Fibroblast of lung (primary cell): ENCODE results near the gene PPP1R16B. TPM values are rescaled to one million over a fixed set of nuclear protein-coding genes. Genes with fewer than 3 reads are reported as not detected.
"Not testable (repeated sequence)": the region's sequence is repeated elsewhere in the genome, so short reads cannot be mapped to it uniquely, and the experiment has no call there.

Experiments used
- DNase-seq, 2 donors: peaks; one replicate each; pipeline versions ENCODE4 v3.0.0 to v3.0.0-alpha.2; 2010; ENCODE audit warnings: low read depth in 2 of 2
- H2AFZ ChIP-seq: 2 replicates; pipeline ENCODE4 v1.5.1; 2012; ENCODE audit warnings: low read length, control low read depth, inconsistent platforms
- H3K27ac ChIP-seq: 2 replicates; pipeline ENCODE4 v1.5.1; 2011; ENCODE audit warnings: low read length, control low read depth; ENCODE audit not compliant: insufficient read depth
- H3K27me3 ChIP-seq: 2 replicates; pipeline ENCODE4 v1.5.1; 2011; ENCODE audit warnings: mild to moderate bottlenecking, low read length; ENCODE audit not compliant: control insufficient read depth, insufficient read depth
- H3K36me3 ChIP-seq: 2 replicates; pipeline ENCODE4 v1.5.1; 2011; ENCODE audit warnings: low read length; ENCODE audit not compliant: control insufficient read depth, insufficient read depth
- H3K4me1 ChIP-seq: 2 replicates; pipeline ENCODE4 v1.5.1; 2011; ENCODE audit warnings: low read length; ENCODE audit not compliant: control insufficient read depth, insufficient read depth; ENCODE audit errors: extremely low read depth
- H3K4me2 ChIP-seq: 2 replicates; pipeline ENCODE4 v1.5.1; 2011; ENCODE audit warnings: low read length, control low read depth; ENCODE audit not compliant: insufficient read depth; ENCODE audit errors: extremely low read depth
- H3K4me3 ChIP-seq, 4 experiments: fragments of 200-600 bp in 1 of 4; sonication (generic) in 1 of 4; replicated peaks in 1 of 4; 2 replicates each; pipeline ENCODE4 v1.5.1; 2011 to 2016; ENCODE audit warnings: low read length in 4 of 4, low read depth in 3 of 4, mild to moderate bottlenecking in 3 of 4, control low read depth in 2 of 4, inconsistent platforms in 1 of 4, mixed read lengths in 1 of 4; ENCODE audit not compliant: insufficient read depth in 1 of 4; ENCODE audit errors: control extremely low read depth in 1 of 4
- H3K79me2 ChIP-seq: 2 replicates; pipeline ENCODE4 v1.5.1; 2012; ENCODE audit warnings: mild to moderate bottlenecking, low read length, inconsistent platforms; ENCODE audit not compliant: control insufficient read depth, insufficient read depth
- H3K9ac ChIP-seq: 2 replicates; pipeline ENCODE4 v1.5.1; 2011; ENCODE audit warnings: mild to moderate bottlenecking, low read length, control low read depth; ENCODE audit not compliant: insufficient read depth
- H3K9me3 ChIP-seq: 2 replicates; pipeline ENCODE4 v1.5.1; 2012; ENCODE audit warnings: low read depth, low read length; ENCODE audit not compliant: control insufficient read depth, insufficient read depth
- H4K20me1 ChIP-seq: 2 replicates; pipeline ENCODE4 v1.5.1; 2011; ENCODE audit warnings: low read length; ENCODE audit not compliant: control insufficient read depth, insufficient read depth; ENCODE audit errors: extremely low read depth
- EZH2 ChIP-seq: IDR thresholded peaks from 2 replicates; pipeline ENCODE4 v1.5.1; 2012; ENCODE audit warnings: low read length, control low read depth, mild to moderate bottlenecking; ENCODE audit errors: missing control alignments
- polyA plus RNA-seq, 2 donors: library from polyadenylated mRNA; depleted of rRNA in 1 of 2; stranded (reverse) in 1 of 2; unstranded in 1 of 2; fragments of >200 nt; gene quantifications; 2 replicates each; pipeline ENCODE4 v1.2.1, GENCODE V29; 2011 to 2012; ENCODE audit warnings: missing spikeins in 1 of 2
- total RNA-seq: library from RNA; depleted of rRNA; stranded (reverse); fragments of >200 nt; gene quantifications from 2 replicates; pipeline ENCODE4 v1.2.1, GENCODE V29; 2014
- TF ChIP-seq, protein P1 (sequence below), 2 donors: IDR thresholded peaks in 1 of 2; conservative IDR thresholded peaks in 1 of 2; 1 replicate in 1 of 2; 2 replicates in 1 of 2; pipeline ENCODE4 v1.5.1; 2011 to 2012; ENCODE audit warnings: low read length in 2 of 2, control low read depth in 1 of 2, inconsistent platforms in 1 of 2, low read depth in 1 of 2, mild to moderate bottlenecking in 1 of 2

PPP1R16B gene
- total and polyA plus RNA-seq, 2 donors (not counting 1 experiment from before 2014, with no cell fraction given): under 0.01 TPM; not detected in 1

DNA sequence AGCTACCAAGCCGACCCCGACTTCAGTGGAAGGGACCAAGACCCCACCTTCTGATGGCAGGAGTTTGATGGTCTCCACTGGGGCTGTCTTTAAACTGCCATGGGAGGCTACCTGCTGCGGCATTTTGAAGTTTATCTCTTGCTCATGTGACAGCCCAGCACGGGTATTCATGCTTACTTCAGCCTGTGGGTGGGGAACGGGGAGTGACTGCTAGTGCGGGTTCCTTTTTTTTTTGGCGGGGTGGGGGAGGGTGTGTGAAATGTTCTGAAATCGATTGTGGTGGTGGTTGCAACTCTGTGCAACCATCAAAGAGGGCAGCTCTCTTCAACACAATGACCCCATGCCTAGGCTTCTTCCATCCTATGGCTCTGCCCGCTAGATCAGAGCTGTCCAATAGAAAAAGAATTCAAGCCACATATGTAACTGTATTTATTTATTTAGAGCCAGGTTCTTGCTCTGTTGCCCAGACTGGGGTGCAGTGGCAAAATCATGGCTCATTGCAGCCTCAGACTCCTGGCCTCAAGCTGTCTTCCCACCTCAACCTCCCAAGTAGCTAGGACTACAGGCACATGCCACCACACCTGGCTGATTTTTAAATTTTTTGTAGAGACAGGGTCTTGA lies 53.7 kb downstream of the PPP1R16B start:
- no peak overlapping the region for H3K4me2 ChIP-seq
- H3K27me3 ChIP-seq: no peaks in the 10 kb centered on the region
- no peak overlapping the region for H3K27ac ChIP-seq
- no peak overlapping the region for H2AFZ ChIP-seq
- H4K20me1 ChIP-seq: no peaks in the 10 kb centered on the region
- no peak overlapping the region for H3K4me3 ChIP-seq
- no peaks in the 10 kb centered on the region for H3K4me1 ChIP-seq
- no peaks in the 10 kb centered on the region for H3K79me2 ChIP-seq
- no peaks in the 10 kb centered on the region for H3K9me3 ChIP-seq
- TF ChIP-seq, protein P1, sequence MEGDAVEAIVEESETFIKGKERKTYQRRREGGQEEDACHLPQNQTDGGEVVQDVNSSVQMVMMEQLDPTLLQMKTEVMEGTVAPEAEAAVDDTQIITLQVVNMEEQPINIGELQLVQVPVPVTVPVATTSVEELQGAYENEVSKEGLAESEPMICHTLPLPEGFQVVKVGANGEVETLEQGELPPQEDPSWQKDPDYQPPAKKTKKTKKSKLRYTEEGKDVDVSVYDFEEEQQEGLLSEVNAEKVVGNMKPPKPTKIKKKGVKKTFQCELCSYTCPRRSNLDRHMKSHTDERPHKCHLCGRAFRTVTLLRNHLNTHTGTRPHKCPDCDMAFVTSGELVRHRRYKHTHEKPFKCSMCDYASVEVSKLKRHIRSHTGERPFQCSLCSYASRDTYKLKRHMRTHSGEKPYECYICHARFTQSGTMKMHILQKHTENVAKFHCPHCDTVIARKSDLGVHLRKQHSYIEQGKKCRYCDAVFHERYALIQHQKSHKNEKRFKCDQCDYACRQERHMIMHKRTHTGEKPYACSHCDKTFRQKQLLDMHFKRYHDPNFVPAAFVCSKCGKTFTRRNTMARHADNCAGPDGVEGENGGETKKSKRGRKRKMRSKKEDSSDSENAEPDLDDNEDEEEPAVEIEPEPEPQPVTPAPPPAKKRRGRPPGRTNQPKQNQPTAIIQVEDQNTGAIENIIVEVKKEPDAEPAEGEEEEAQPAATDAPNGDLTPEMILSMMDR (conservative IDR thresholded peaks at IDR 0.05 in 1 of 2, IDR thresholded peaks at IDR 0.05 in 1 of 2; ENCODE audit: low read depth in 1 of 2, low read length in 2 of 2): no peak
- no peak for TF ChIP-seq EZH2
- no peaks in the 10 kb centered on the region for H3K36me3 ChIP-seq
- no peak for DNase-seq
- H3K9ac ChIP-seq: no peak overlapping the region

DNA sequence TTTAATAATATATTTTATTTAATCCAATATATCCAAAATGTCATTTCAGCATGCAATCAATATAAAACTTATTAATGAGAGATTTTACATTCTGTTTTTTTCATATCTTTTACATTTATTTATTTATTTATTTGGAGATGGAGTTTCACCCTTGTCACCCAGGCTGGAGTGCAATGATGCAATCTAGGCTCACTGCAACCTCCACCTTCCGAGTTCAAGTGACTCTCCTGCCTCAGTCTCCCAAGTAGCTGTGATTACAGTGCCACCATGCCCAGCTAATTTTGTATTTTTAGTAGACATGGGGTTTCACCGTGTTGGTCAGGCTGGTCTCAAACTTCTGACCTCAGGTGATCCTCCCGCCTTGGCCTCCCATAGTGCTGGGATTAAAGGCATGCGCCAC lies 54.4 kb downstream of the PPP1R16B start:
- H3K27me3 ChIP-seq, DNase-seq, H3K4me1 ChIP-seq, H2AFZ ChIP-seq, H3K36me3 ChIP-seq, H3K79me2 ChIP-seq, H3K27ac ChIP-seq, H3K9ac ChIP-seq, H3K4me2 ChIP-seq, H4K20me1 ChIP-seq, H3K9me3 ChIP-seq, H3K4me3 ChIP-seq: not testable (repeated sequence)

DNA sequence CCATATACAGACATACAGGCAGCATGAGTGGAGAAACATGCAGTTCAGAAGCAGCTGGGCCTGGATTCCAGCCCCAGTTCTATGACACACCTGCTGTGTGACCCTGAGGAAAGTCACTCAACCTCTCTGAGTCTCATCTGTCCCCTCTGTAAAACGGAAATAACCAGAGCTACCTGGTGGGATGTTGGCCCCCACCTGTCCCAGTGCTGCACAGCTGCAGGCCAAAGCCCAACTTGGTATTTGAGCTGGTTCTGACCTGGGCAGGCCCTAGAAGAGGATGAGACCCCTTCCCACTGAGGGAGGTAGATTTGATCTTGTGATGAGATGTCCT lies 55.5 kb downstream of the PPP1R16B start:
- H3K9me3 ChIP-seq: no peaks in the 10 kb centered on the region
- H3K79me2 ChIP-seq: no peaks in the 10 kb centered on the region
- DNase-seq: no peak
- H3K27me3 ChIP-seq: no peaks in the 10 kb centered on the region
- H3K4me1 ChIP-seq: no peaks in the 10 kb centered on the region
- no peak overlapping the region for H3K4me3 ChIP-seq
- no peak overlapping the region for H3K4me2 ChIP-seq
- no peak overlapping the region for H3K27ac ChIP-seq
- TF ChIP-seq, protein P1 (conservative IDR thresholded peaks at IDR 0.05 in 1 of 2, IDR thresholded peaks at IDR 0.05 in 1 of 2; ENCODE audit: low read depth in 1 of 2, low read length in 2 of 2): no peak
- no peak for TF ChIP-seq EZH2
- H3K9ac ChIP-seq: no peak overlapping the region
- no peak overlapping the region for H2AFZ ChIP-seq
- no peaks in the 10 kb centered on the region for H3K36me3 ChIP-seq
- H4K20me1 ChIP-seq: no peaks in the 10 kb centered on the region
